IPS DF 4.7 (cell line): ENCODE results near the gene C17orf114.
"Not testable (repeated sequence)": the region's sequence is repeated elsewhere in the genome, so short reads cannot be mapped to it uniquely, and the experiment has no call there.

Experiments
- DNase-seq: peaks from one replicate; pipeline ENCODE4 v3.0.0-alpha.2; 2013; ENCODE audit warnings: low spot score; ENCODE audit errors: extremely low read depth

The C17orf114 gene

DNA sequence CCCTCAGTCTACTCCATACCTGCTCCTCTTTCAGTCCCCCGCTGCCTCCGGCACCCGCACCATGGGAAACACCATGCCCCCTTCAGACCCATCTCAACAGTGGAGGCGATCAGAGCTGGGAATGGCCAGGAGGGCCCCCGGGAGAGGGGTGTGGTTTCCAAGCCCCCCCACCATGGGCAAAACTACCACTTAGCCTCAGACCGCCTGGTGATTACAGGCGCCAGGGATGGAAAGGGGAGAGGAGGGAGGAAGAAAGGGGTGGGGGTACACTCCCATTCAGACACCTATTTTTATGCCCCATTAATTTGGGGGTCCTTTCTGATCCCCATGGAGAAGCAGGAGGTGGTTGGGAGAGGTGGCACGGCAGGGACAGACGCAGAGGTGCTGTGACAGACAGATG is at the start of gene C17orf114:
Gene C17orf114 (minus strand): TSS at position 101 of the 400 bp plus-strand sequence.
- DNase-seq: no peak

DNA sequence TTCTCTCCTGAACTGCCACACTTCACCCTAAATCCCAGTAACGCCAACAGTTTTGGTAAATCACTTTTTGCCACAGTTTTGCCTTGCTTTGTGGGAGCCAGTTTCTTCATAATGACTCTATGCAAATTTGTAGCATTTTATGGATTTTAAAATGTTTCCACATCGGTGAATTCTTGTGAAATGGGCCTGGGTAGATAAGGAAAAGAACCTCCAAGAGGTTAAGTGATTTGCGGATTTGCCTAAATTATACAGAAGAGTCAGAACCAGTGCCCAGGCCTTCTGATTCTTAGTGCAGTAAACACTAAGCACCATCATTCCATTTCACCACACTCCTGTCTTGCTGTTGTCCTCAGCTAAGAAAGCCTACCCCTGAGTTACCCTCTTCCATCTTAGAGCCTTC is 49.0 kb upstream of the C17orf114 start:
- no peak for DNase-seq

DNA sequence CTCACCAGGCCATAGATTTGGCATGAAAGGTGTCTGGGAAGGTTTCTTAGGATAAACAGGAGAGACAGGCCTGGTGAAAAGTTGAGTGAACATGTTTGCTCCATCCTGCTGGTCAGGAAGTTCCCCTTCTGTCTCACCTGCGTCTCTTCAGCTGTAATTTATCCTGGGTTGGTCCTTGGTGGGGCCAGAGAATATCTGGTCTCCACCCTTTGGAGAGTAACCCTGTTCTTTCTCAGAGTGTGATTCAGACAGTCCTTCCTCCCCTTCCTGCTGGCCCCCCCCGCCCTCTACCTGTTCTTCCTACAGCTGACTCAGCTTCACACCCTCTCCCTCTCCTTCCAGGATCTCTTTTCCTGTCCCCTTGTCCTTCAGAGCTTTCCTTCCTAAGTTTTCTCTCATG is 48.1 kb upstream of the C17orf114 start:
- no peak for DNase-seq

DNA sequence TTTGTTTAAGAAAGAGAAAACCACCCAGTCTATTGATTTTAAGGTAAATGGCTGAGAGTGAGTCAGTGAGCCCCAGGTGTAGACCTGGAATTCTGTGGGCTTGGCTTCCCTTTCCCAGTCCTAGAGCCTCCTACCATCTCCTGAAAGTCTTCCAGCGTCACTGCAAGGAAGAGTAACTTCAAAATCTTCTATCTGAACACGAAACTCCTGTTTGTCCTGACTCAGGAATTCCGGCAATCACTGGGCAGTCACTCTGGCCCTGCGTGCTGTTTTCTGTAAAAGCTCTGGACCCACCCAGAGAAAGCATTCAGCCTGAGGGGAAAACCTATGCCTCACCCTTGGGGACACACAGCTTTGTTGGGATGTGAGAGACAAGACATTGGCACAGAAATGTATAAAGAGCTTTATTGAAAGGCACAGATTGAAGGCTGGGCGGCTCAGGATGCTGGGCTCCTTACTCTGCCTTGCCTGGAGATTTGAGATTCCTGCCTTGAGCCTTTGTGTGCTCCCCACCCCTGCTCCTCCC is 46.9 kb upstream of the C17orf114 start:
- no peak for DNase-seq

DNA sequence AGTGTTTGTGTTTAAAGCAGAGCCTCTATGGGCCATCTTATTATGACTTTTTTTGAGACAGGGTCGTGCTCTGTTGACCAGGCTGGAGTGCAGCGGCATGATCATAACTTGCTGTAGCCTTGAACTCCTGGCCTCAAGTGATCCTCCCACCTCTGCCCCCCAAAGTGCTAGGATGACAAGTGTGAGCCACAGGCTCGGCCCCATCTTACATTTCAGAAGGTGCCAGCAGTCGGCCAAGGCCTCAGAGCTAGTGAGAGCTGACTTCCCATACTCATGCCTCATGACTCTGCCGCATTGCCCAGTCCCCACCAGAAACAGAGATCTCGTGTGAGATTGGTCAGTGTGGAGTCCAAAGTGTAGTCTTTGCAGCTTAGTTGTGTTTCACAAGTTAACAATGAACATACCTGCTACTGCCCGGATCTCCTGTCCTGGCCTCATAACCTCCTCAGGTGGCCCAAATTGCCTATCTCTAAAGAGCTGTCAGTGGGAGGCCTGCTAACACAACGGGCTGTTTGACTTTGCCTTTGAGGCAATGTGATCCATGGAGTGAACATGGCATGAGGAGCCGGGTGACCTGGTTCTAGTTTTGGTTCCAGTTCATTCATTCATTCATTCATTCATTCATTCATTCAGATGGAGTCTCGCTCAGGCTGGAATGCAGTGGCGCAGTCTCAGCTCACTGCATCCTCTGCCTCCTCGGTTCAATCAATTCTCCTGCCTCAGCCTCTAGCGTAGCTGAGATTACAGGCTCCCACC is 44.7 kb upstream of the C17orf114 start:
- DNase-seq: no peak

DNA sequence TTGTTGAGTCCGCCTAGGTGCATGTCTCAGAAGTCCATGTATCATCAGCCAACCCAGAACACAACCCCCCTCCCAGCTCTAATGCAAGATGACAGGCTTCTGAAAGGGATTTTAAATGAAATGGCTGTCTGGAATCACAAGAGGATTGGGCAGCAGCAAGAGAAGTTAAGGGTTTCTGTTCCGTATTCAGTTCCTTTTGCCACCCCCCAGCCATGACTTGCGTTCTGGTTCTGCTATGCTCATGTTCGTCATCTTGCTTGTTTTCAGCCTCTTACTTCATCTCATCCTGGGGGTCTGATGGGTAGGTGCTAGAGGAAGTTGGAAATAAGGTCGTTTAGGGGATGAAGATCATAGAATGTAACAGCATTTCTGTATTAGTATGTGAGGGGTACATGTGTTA is 43.0 kb upstream of the C17orf114 start:
- DNase-seq: no peak

DNA sequence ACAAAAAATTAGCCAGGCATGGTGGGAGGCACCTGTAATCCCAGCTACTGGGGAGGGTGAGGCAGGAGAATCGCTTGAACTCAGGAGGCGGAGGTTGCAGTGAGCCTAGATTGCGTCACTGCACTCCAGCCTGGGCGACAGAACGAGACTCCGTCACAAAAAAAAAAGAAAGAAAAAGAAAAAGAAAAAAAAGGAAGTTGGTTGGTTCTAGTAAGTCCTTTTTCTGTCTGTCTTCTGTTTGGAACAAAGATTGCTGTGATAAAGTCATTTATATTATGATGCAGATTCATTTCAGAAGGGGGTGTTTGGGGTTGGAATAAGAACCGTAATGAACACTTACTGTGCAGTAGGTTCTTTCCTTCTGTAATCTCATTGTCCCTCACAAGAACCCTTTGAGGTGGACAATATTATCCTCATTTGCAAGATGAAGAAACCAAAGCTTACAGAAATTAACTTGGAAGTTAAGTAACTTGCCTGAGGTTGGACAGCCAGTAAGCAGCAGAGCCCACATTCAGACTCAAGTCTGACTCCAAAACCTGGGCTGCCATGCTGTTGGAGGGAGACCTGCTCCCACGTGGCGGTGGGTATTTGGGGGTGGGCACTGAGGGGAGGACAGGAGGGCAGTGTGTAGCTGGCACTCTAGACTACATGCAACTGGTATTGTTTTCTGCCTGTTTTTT is 41.3 kb upstream of the C17orf114 start:
- DNase-seq: no peak

DNA sequence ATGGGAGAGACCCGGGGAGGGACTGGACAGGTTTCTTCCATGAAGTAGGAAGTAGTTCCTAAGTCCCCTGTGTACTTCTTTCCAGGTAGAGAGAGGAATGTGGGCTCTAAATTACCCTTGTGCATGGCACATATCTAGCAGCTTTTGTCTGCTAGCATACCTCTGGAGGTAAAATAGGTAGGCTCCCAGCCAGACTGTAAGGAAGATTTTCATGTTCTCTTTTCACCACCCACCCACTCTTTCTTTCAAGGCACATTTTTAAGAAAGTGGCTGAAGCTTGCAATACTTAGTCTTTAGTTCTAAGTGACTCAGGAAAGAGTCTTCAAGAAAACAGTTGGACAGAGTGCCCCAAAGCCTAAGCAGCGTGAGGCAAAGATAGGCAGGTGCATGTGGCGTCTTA is 40.2 kb upstream of the C17orf114 start:
- DNase-seq: no peak

DNA sequence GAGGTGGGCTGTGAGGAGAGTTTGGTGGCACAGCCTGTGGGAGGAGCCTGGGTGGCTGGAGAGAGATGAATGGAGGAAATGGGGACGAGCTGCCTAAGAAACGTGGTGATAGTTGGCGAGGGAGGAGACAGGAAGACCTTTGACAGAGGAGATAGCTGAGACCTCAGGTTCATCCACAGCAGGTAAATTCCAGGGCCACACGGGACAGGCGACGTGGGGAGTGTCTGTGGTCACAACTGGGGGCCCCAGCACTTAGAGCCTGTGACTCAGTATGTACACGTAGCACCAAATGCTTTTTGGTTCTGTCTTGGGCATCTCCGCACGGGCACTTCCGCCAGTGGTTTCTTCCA is 38.7 kb upstream of the C17orf114 start:
- DNase-seq: no peak

DNA sequence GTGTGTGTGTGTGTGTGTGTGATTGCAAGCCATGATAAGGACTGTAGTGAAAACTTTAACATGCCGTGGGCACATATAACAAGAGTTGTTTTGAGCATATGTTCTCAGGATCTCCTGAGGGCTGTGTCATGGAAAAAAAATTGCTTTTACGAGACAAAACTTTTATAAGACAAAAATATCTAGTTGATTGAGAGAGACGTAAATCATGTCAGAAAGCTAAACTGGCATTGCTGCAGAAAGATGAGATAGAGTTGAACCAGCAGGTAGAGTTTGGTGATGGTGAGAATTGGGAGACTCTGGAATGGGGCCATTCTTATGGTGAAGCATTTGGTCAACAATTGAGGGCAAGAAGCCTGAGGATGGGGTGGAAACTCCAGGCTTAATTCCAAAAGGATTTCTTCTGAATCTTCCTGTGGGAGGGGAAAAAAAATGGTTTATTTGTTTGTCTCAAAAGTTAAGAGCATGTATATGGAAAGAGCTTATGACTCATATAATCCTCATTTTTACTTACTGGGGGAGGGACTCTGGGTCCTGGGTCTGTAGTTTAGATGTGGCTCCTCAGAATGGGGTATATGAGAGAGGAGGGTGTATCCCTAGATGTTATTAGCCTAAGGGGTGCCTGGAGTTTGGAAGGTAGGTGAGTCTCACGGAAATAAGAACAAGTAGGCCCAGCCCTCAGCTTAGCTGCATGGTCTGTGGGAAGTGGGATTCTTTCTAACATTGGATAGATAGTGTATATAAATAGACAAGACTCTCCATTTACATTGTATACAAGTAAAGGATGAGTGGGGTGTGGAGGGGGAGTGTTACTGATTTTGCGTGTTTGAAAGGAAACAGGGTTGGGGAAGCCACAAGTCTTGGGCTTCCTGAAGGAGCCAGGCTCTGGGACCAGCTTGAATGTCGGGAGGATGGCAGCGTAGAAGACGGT is 38.1 kb upstream of the C17orf114 start:
- DNase-seq: no peak

DNA sequence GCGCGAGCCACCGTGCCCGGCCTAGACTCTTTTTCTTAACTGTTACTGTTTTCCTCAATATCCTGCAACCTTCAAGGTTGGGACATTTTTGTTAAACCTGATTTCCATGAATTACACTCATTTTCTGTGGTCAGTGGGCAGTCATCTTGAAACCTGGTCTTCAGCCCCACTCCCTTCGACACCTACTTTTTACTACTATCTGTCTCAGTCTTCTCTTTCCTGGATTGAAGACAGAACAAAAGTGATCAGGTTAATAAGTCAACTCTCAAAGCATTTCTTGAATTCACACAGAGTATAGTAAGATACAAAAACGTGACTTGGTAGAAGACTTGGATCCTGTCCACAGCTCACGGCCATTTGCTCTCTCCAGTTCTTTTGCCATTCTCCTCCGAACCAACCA is 37.1 kb upstream of the C17orf114 start:
- no peak for DNase-seq

DNA sequence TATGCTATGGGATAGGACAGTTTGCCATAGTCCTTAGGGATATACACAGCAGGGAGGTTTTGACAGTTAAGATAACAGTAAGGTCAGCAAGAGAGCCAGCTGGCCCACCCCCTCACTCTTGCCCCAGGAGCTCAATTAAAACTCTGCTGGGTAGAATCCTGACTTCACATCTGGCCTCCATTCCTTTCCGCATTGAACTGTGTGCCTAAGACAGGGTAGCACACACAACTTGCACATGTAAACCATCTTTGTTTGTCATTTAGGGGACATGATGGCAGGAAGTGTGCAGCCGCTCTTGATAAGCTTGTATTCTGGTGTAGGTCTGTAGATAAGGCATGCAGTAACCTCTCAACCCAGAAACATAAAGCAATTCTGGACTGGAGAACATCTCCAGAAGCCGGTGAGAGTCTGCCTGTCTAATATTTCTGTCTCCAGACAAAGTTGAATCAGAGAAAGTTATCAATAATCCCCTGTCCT is 36.2 kb upstream of the C17orf114 start:
- DNase-seq: no peak

DNA sequence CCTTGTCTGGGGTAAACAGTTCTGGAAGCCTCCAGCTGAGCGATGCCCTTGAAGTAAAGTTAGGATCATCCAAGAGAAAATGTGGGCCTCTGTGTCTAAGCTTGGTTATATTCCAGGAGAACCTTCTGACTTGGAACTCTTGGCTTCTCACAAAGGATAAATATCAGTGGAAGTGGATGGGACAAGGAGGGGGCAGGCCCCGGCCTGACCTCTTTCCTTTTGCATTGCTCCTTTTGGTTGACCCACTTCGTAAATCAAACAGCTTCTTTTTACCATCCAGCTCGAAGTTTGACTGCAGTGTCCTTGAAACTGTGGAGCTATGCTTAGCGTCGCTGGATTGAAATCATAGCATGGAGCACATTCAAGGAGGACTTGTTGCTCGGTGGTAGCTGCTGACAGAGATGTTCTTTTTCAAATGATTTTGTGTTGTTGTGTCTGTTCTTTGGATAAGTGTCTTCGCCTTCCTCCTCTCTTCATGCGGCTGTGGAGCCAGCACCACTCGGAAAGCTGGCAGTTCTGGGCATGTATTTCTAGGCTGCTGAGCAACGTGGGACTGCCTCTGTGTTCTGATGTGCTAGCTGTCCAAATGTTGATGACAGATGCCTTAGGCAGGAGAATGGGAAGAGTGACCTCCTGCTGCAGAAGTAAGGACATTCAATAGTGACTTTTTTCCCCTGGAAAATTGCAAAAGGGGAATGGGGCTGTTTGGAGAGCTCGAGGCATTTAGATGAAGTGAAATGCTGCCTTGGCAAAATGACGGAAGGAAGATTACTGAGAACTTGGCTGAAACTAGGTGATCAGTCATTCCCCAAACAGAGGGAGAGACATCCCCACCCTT is 35.6 kb upstream of the C17orf114 start:
- no peak for DNase-seq

DNA sequence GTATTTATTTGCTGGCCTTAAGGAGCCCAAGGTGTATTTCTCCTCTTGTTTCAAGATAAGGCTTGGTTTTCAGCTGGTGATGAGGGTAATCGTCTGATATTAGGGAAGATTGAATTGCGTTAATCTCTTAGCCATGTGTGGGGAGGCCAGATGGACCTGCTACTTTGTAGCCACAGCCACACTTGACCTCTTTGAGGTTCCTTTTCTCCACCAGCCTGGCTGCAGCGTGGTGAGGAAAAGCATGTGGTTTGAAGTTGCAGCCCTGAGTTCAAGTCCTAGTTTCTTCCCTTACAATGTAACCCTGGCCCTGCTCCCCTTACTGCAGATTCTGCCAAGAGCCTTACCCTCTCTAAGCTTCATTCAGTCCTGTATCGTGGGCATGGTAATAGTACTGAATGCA is 34.1 kb upstream of the C17orf114 start:
- no peak for DNase-seq

DNA sequence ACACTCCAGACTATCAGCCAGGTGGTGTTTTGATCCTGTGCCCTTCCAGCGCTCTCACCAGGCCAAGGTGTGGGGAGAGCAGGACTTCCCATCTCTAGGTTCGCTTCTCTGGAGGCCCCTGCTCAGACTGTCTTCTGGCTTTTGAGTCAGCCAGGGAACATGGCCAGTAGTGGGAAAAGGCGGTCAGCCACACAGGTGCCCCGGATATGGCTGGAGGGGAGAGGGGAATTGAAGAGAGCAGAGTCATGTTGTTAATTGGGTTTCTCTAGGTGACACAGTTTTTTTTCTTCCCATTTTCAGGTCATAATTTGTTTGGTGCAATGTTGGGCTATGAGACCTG is 32.5 kb upstream of the C17orf114 start:
- DNase-seq: no peak

DNA sequence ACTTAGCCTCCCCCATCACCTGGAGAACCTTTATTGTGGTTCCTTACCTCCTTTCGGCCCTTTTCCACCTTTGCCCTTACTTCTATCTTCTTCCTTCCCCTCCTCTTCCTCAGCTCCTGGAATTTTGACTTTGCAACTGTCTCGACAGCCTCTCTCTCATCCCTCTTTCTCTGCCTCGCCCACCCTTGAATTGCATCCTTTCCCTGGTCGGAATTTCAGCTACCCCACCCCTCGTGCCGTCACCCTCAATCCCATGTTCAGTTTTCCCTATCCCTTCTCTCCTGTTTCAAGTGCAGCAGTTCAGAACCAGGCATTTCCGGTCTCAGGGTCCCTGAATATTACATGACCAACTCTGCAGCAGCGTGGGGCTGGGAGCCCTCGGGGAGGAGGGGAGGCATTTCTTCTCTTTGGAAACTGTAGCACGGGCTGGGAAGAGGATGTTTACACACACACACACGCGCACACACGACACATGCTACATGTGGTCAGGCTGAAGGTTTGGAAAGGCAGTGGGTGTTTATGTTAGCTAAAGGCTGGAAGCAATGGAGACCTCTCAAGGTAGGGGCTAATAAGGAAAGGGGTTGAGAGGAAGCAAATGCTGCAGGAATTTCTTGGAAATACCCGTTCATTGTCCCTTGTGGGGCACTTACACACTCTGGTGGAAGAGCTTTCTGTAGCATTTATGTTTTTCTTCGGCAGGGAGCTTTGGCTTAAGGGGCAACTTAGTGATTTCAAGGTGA is 32.0 kb upstream of the C17orf114 start:
- no peak for DNase-seq

DNA sequence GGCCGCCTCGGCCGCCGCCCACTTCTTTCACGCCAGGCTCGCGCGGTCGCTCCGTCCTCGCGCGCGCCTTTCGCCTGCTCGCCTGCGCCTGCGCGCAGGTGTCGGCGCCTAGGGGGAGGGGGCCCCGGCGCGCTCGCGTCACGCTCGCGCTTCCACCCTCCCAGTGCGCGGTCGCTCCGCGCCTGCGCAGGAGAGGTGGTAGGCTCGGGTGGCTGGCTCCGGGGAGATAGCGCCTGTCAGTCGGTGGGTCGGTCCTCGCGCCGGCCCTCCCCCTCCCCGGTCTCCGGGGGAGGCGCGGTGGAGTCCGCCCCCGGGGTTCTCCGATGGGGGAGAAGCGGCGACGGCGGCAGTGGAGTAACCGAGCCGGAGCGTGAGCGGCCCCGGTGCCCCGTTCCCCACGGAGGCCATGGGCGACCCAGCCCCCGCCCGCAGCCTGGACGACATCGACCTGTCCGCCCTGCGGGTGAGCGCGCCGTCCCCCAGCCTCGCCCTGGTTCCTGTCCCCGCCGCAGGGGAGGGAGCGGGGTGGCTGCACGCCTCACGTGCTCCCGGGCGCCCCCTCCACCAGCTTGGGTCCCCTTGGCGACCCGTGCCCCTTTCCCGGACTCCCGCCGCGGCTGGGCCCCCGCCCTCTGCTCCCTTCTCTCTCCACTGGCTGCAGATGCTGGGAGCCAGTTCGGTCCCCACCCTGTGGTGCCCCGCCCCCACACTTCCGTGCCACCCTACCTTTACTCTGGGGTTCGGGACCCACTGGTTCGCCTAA is 31.2 kb upstream of the C17orf114 start, which contains the start of gene MINK1:
Gene MINK1 (plus strand): TSS at position 163 of the 763 bp plus-strand sequence. CDS start 244 bp downstream, at position 407.
- DNase-seq: no peak

DNA sequence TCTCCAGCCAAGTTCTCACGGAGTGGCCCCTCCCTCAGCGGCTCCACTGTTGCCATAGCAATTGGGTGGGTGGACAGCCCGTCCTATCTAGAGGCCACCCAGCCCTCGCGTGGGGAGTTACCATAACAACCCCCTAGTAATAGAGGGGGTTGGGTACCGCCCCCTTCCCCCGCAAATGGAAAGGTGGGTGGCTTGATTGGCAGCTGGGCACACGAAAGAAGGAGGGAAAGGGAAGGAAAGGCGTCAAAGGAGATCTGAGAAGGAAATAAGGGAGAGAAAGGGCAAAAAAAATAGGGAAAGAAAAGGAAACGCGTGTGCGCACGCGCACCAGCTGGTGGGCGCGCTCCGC is 30.7 kb upstream of the C17orf114 start:
- DNase-seq: not testable (repeated sequence)

DNA sequence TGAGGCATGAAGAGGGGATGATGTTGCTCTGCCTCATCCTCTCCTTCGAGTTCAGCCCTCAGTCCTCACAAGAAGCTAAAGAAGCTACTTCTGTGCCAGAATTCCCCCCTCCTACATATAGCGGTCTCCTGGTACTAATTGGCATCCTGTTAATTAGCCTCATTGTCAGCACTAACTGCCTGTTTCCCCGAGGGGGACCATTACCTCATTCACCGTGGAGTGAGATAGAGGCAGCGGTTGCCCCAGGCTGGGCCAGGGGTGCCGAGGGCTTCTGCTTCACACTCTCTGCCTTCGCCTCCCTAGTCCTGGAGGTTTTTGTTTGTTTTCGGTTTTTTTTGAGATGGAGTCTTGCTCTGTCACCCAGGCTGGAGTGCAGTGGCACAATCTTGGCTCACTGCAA is 25.3 kb upstream of the C17orf114 start:
- DNase-seq: no peak
